KMS-11 (cell line): Measurements from ENCODE around the gene SOCS3.

Experiments
- H2AFZ ChIP-seq: fragments of 200-600 bp; sonication (generic); 2 replicates; pipeline ENCODE4 v1.6.1; 2016; ENCODE audit warnings: antibody characterized with exemption, mixed run types, low read depth
- H3K27ac ChIP-seq: fragments of 200-600 bp; sonication (generic); 2 replicates; pipeline ENCODE4 v1.6.1; 2016; ENCODE audit warnings: mild to moderate bottlenecking, mixed run types
- H3K27me3 ChIP-seq: fragments of 200-600 bp; sonication (generic); 2 replicates; pipeline ENCODE4 v1.6.1; 2017; ENCODE audit warnings: mild to moderate bottlenecking, low read depth, mixed run types, moderate library complexity; ENCODE audit not compliant: insufficient read depth
- H3K36me3 ChIP-seq: fragments of 200-600 bp; sonication (generic); 2 replicates; pipeline ENCODE4 v1.6.1; 2017; ENCODE audit warnings: mild to moderate bottlenecking, mixed run types; ENCODE audit not compliant: insufficient read depth
- H3K4me1 ChIP-seq: fragments of 200-600 bp; sonication (generic); 2 replicates; pipeline ENCODE4 v1.6.1; 2016; ENCODE audit warnings: mild to moderate bottlenecking, low read depth, mixed run types; ENCODE audit not compliant: poor library complexity, severe bottlenecking
- H3K4me2 ChIP-seq: fragments of 200-600 bp; sonication (generic); 2 replicates; pipeline ENCODE4 v1.7.0; 2016; ENCODE audit warnings: mild to moderate bottlenecking, mixed run types
- H3K4me3 ChIP-seq: fragments of 200-600 bp; sonication (generic); IDR thresholded peaks from 2 replicates; pipeline ENCODE4 v1.6.1; 2017; ENCODE audit warnings: low read depth, low read length, mixed read lengths; ENCODE audit not compliant: insufficient read depth
- H3K79me2 ChIP-seq: fragments of 200-600 bp; sonication (generic); 2 replicates; pipeline ENCODE4 v1.6.1; 2016; ENCODE audit warnings: low read depth, mixed run types; ENCODE audit not compliant: insufficient read depth
- H3K9ac ChIP-seq: fragments of 200-600 bp; sonication (generic); 2 replicates; pipeline ENCODE4 v1.6.1; 2016; ENCODE audit warnings: mild to moderate bottlenecking, mixed run types
- H4K20me1 ChIP-seq: fragments of 200-600 bp; sonication (generic); 2 replicates; pipeline ENCODE4 v1.6.1; 2016; ENCODE audit warnings: mild to moderate bottlenecking, mixed run types; ENCODE audit not compliant: insufficient read depth
- TF ChIP-seq, protein P1 (sequence below): fragments of 200-600 bp; sonication (generic); conservative IDR thresholded peaks from 2 replicates; pipeline ENCODE4 v1.6.1; 2017; ENCODE audit warnings: low read depth, mild to moderate bottlenecking, antibody characterized with exemption, low read length, moderate library complexity, mixed read lengths

SOCS3 gene

DNA sequence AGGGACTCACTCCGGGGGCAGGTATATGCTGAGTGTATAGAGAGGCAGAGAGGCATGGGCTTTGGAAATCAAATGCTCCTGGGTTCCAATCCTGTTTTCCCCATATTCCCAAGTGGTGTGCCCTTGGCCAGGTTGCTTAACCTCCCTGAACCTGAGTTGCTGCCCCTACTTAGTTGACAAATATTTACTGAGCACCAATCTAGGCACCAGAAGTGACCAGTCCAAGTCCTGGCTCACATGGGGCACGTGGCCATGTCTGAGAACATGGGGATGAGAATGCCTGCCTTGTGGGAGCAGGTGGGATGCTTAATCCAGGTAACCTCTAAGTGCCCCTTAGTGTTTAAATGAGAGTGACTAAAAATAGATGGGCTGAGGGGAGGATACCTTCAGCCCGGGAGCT lies 4.2 kb downstream of the SOCS3 start:
- Histone ChIP-seq H3K27me3 (no peaks in the 10 kb centered on the region), H4K20me1 (no peaks in the 10 kb centered on the region), H3K4me1 (peaks cover 66% of the 10 kb centered on the region), H3K36me3 (no peaks in the 10 kb centered on the region), H2AFZ (peak overlapping the region; percentile 31; the same call in 1 of the 2 replicates), H3K79me2 (peaks cover 18% of the 10 kb centered on the region; the same call in 1 of the 2 replicates), H3K9ac (peak overlapping the region; percentile 47), H3K27ac (peak overlapping the region; percentile 78), H3K4me3 (no peak overlapping the region), H3K4me2 (peak overlapping the region; percentile 88)
- TF ChIP-seq, protein P1, sequence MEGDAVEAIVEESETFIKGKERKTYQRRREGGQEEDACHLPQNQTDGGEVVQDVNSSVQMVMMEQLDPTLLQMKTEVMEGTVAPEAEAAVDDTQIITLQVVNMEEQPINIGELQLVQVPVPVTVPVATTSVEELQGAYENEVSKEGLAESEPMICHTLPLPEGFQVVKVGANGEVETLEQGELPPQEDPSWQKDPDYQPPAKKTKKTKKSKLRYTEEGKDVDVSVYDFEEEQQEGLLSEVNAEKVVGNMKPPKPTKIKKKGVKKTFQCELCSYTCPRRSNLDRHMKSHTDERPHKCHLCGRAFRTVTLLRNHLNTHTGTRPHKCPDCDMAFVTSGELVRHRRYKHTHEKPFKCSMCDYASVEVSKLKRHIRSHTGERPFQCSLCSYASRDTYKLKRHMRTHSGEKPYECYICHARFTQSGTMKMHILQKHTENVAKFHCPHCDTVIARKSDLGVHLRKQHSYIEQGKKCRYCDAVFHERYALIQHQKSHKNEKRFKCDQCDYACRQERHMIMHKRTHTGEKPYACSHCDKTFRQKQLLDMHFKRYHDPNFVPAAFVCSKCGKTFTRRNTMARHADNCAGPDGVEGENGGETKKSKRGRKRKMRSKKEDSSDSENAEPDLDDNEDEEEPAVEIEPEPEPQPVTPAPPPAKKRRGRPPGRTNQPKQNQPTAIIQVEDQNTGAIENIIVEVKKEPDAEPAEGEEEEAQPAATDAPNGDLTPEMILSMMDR, result no peak

DNA sequence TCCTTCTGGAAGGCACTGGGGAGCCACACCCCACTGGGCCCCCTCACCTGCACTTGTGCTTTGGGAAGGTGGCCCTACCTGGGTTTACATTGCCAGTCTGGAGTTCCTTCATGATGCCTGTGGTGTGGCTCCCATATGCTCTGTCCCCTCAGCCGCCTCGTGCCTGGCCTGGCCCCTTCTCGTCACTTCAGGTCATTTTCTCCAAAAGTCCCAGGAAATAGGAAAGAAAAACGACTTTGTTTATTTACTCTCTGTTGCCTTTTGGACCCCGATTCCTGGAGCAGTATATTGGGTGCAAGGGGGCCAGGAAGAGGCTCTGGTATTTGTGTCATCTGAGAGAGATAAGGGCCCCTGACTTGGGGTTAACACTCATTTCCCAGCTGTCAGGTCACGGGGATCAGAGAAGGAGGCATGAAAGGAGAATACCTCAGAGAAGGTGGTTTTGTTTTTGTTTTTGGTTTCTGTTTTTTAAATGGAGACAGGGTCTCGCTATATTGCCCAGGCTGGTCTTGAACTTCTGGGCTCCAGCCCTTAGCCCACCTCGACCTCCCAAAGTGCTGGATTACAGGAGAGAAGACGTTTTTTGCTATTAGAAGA lies 4.7 kb downstream of the SOCS3 start:
- Histone ChIP-seq H3K79me2 (peaks cover 18% of the 10 kb centered on the region; the same call in 1 of the 2 replicates), H3K9ac (peak overlapping the region; percentile 47; the same call in 1 of the 2 replicates), H3K4me2 (peak overlapping the region; percentile 88), H3K36me3 (no peaks in the 10 kb centered on the region), H4K20me1 (no peaks in the 10 kb centered on the region), H2AFZ (peak overlapping the region; percentile 31; the same call in 1 of the 2 replicates), H3K4me3 (no peak overlapping the region), H3K4me1 (peaks cover 72% of the 10 kb centered on the region), H3K27me3 (no peaks in the 10 kb centered on the region), H3K27ac (peak overlapping the region; percentile 78)
- TF ChIP-seq, protein P1, result no peak

DNA sequence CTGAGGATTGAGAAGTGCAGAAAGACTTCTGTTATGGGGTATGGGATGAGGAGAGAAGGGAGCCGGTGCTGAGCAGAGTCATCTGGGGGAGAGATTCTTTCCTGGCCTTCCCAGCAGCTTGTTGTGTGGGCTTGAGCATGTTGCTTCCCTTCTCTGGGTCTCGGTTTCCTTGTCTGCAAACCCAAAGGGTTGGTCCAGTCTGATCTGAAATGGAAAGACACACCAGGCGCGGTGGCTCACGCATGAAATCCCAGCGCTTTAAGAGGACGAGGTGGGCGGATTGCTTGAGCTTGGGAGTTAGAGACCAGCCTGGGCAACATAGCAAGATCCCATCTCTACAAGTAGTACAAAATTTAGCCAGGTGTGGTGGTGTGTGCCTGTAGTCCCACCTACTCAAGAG lies 6.0 kb downstream of the SOCS3 start:
- Histone ChIP-seq H3K9ac (no peak overlapping the region), H3K36me3 (no peaks in the 10 kb centered on the region), H3K4me3 (no peak overlapping the region)

DNA sequence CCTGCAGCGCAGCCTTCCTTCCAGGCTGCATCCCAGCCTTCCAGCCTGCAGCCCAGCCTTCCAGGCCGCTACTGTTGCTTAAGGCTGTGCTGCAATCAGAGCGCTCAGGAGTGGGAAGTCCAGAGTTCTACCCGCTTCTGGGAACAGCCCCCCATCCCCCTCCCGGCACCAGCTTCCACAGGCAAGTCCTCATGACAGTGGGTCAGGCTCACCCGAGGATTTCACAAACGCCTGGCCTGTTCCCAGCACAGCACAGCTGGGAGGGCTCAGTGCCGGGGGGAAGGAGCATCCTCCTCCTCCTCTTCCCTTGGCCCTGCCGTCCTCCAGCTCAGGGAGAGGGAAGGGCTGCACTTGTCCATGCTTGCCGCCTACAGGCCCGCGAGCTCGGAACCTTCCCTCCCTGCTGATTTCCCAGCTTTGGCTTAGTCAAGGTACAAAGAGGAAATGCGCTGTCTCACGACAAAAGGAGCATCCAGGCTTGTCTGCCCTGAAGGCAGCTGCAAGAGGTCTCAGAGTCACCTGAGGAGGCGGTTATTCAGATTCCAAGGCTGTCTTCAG lies 8.3 kb downstream of the SOCS3 start:
- peaks cover 51% of the 10 kb centered on the region for H3K4me1 ChIP-seq
- TF ChIP-seq, protein P1, result no peak
- no peaks in the 10 kb centered on the region for H3K79me2 ChIP-seq
- no peak overlapping the region for H3K9ac ChIP-seq
- H3K27ac ChIP-seq, result no peak overlapping the region
- no peak overlapping the region for H3K4me2 ChIP-seq
- H2AFZ ChIP-seq, result peak overlapping the region; percentile 64; the same call in 1 of the 2 replicates
- H4K20me1 ChIP-seq, result no peaks in the 10 kb centered on the region
- H3K36me3 ChIP-seq, result no peaks in the 10 kb centered on the region
- no peak overlapping the region for H3K4me3 ChIP-seq
- peaks cover 3% of the 10 kb centered on the region; the same call in 1 of the 2 replicates for H3K27me3 ChIP-seq

More for the DNA sequence above, 6.0 kb downstream of the SOCS3 start:
- H3K79me2 ChIP-seq, result peaks cover 18% of the 10 kb centered on the region; the same call in 1 of the 2 replicates
- H2AFZ ChIP-seq, result no peak overlapping the region
- peaks cover 74% of the 10 kb centered on the region for H3K4me1 ChIP-seq
- H3K27me3 ChIP-seq, result no peaks in the 10 kb centered on the region
- peak overlapping the region; percentile 97; the same call in 1 of the 2 replicates for H3K4me2 ChIP-seq
- H4K20me1 ChIP-seq, result no peaks in the 10 kb centered on the region
- TF ChIP-seq, protein P1, result no peak
- no peak overlapping the region for H3K27ac ChIP-seq
